Ovary (tissue), 3 donors: ENCODE data around the gene CDKAL1.

ENCODE experiments used
- CTCF ChIP-seq, 3 donors: fragments of 450-650 bp in 2 of 3; fragments of 200-600 bp in 1 of 3; IDR thresholded peaks; one replicate each; pipeline versions ENCODE4 v1.5.1 to v1.8.0; 2016 to 2022; ENCODE audit warnings: antibody characterized with exemption in 3 of 3, mild to moderate bottlenecking in 1 of 3
- EP300 ChIP-seq: sonication (generic); formaldehyde crosslinking; IDR thresholded peaks from one replicate; pipeline ENCODE4 v1.6.1; 2017; ENCODE audit warnings: antibody characterized with exemption
- POLR2A ChIP-seq: fragments of 450-650 bp; IDR thresholded peaks from one replicate; pipeline ENCODE4 v1.6.1; 2017; ENCODE audit warnings: antibody characterized with exemption, mild to moderate bottlenecking, moderate library complexity
- donor health status: DM: no; HTN: no; CAD: no.

GRCh38 chr6:21187485-21187884, 653.2 kb downstream of the CDKAL1 start:
- no peak for TF ChIP-seq POLR2A
- TF ChIP-seq CTCF (IDR thresholded peaks at IDR 0.05), result no peak
- TF ChIP-seq EP300, result no peak
